Endodermal cell (in vitro differentiated cells): ENCODE data around the gene ASAP2. TPM values are rescaled to one million over a fixed set of nuclear protein-coding genes. Genes with fewer than 3 reads are reported as not detected.
A peak's percentile ranks its signal among the peaks of the same experiment; 100 is the strongest.

Source experiments
- DNase-seq: peaks from one replicate; pipeline ENCODE4 v3.0.0-alpha.2; 2017
- H3K27ac ChIP-seq: 2 replicates; pipeline ENCODE4 v1.5.1; 2013; ENCODE audit warnings: mild to moderate bottlenecking, low read depth, low read length, moderate library complexity
- H3K27me3 ChIP-seq: 2 replicates; pipeline ENCODE4 v1.6.1; 2013; ENCODE audit warnings: mild to moderate bottlenecking, low read length, moderate library complexity; ENCODE audit not compliant: insufficient read depth, control insufficient read depth, poor library complexity, severe bottlenecking
- H3K36me3 ChIP-seq: 2 replicates; pipeline ENCODE4 v1.7.0; 2013; ENCODE audit warnings: mild to moderate bottlenecking, low read length, moderate library complexity; ENCODE audit not compliant: control insufficient read depth, insufficient read depth
- H3K4me1 ChIP-seq: one replicate; pipeline ENCODE4 v1.7.0; 2013; ENCODE audit warnings: low read length; ENCODE audit not compliant: control insufficient read depth, insufficient read depth
- H3K4me3 ChIP-seq: 2 replicates; pipeline ENCODE4 v1.5.1; 2013; ENCODE audit warnings: mild to moderate bottlenecking, low read length, moderate library complexity
- H3K9ac ChIP-seq: 2 replicates; pipeline ENCODE4 v1.6.1; 2013; ENCODE audit warnings: mild to moderate bottlenecking, low read length, moderate library complexity; ENCODE audit not compliant: poor library complexity, severe bottlenecking; ENCODE audit errors: extremely low read depth
- H3K9me3 ChIP-seq: 2 replicates; pipeline ENCODE4 v1.6.1; 2013; ENCODE audit warnings: mild to moderate bottlenecking, low read length, moderate library complexity; ENCODE audit not compliant: control insufficient read depth
- H3K27ac Mint-ChIP-seq: 2 replicates; pipeline ENCODE4 v1.8.0; 2020; ENCODE audit warnings: mixed read lengths
- H3K27me3 Mint-ChIP-seq: 2 replicates; pipeline ENCODE4 v1.8.0; 2021; ENCODE audit warnings: mild to moderate bottlenecking, mixed read lengths; ENCODE audit not compliant: insufficient read depth
- H3K36me3 Mint-ChIP-seq: 2 replicates; pipeline ENCODE4 v1.8.0; 2020; ENCODE audit warnings: low read depth, mixed read lengths
- H3K4me1 Mint-ChIP-seq: 2 replicates; pipeline ENCODE4 v1.8.0; 2020; ENCODE audit warnings: mixed read lengths
- H3K4me3 Mint-ChIP-seq: 2 replicates; pipeline ENCODE4 v1.8.0; 2020; ENCODE audit warnings: mild to moderate bottlenecking, moderate library complexity, mixed read lengths
- H3K9me3 Mint-ChIP-seq: 2 replicates; pipeline ENCODE4 v1.8.0; 2020; ENCODE audit warnings: mild to moderate bottlenecking, mixed read lengths
- CTCF ChIP-seq: fragments of 200-600 bp; sonication (generic); conservative IDR thresholded peaks from 2 replicates; pipeline ENCODE4 v1.5.0; 2021; ENCODE audit warnings: antibody characterized with exemption, mild to moderate bottlenecking
- WGBS, 2 experiments: methylation state at CpG; one replicate each; pipeline versions ENCODE4 v1.1.5 to v1.1.7; 2013; ENCODE audit warnings: missing lambda C conversion rate in 2 of 2, mixed read lengths in 1 of 2; ENCODE audit not compliant: insufficient coverage in 1 of 2, insufficient read length in 1 of 2; 5-methylcytosine and 5-hydroxymethylcytosine counted together
- total RNA-seq, 2 donors: library from RNA; stranded (reverse); fragmentation: NEBNext Ultra II Directional in 1 of 2; extraction: Animal tissue kit (Norgen Biotek cat#: 25700) in 1 of 2; gene quantifications; 2 replicates in 1 of 2; 3 replicates in 1 of 2; pipeline ENCODE4 v1.2.1, GENCODE V29; 2021

Gene ASAP2
- total RNA-seq, 2 donors from 2014 or later, result 11.8 to 20.4 TPM

- TF ChIP-seq CTCF, result no peak
- Histone ChIP-seq H3K9ac (no peak overlapping the region), H3K27me3 (no peaks in the 10 kb centered on the region), H3K36me3 (peaks cover 9% of the 10 kb centered on the region), H3K27ac (no peak overlapping the region), H3K4me1 (no peaks in the 10 kb centered on the region), H3K4me3 (no peak overlapping the region), H3K9me3 (no peaks in the 10 kb centered on the region)
- WGBS, 2 experiments, result 96 to 100% methylated on average over 1 to 2 of the region's 2 CpGs
- no peak for DNase-seq
- Mint-ChIP-seq H3K4me1 (peaks cover 6% of the 10 kb centered on the region), H3K9me3 (no peaks in the 10 kb centered on the region), H3K4me3 (no peak overlapping the region), H3K27ac (no peak overlapping the region), H3K36me3 (peaks cover under 1% of the 10 kb centered on the region), H3K27me3 (no peaks in the 10 kb centered on the region)
Observed at GRCh38 chr2:9405636-9406035, 199.0 kb downstream of the ASAP2 start.

GRCh38 chr2:9406529-9407362, 200.1 kb downstream of the ASAP2 start:
- no peak overlapping the region for H3K27ac Mint-ChIP-seq
- no peak for DNase-seq
- no peak overlapping the region for H3K4me3 ChIP-seq
- peak overlapping the region; percentile 54 for H3K27ac ChIP-seq
- H3K9me3 Mint-ChIP-seq, result no peaks in the 10 kb centered on the region
- peaks cover 5% of the 10 kb centered on the region for H3K36me3 Mint-ChIP-seq
- H3K27me3 Mint-ChIP-seq, result no peaks in the 10 kb centered on the region
- TF ChIP-seq CTCF, result no peak
- no peak overlapping the region for H3K4me3 Mint-ChIP-seq
- H3K27me3 ChIP-seq, result no peaks in the 10 kb centered on the region
- no peaks in the 10 kb centered on the region for H3K4me1 ChIP-seq
- peaks cover 9% of the 10 kb centered on the region for H3K36me3 ChIP-seq
- peaks cover 6% of the 10 kb centered on the region for H3K4me1 Mint-ChIP-seq
- H3K9ac ChIP-seq, result no peak overlapping the region
- H3K9me3 ChIP-seq, result no peaks in the 10 kb centered on the region
- 84 to 91% methylated on average over 8 to 13 of the region's 13 CpGs for WGBS, 2 experiments

GRCh38 chr2:9407363-9407811, 200.8 kb downstream of the ASAP2 start:
- no peaks in the 10 kb centered on the region for H3K9me3 Mint-ChIP-seq
- H3K4me3 ChIP-seq, result no peak overlapping the region
- H3K4me3 Mint-ChIP-seq, result no peak overlapping the region
- no peak overlapping the region for H3K9ac ChIP-seq
- H3K27ac ChIP-seq, result peak overlapping the region; percentile 54
- H3K9me3 ChIP-seq, result no peaks in the 10 kb centered on the region
- WGBS, 2 experiments, result 90 to 94% methylated on average over 8 of the region's 8 CpGs
- H3K27me3 ChIP-seq, result no peaks in the 10 kb centered on the region
- H3K27me3 Mint-ChIP-seq, result no peaks in the 10 kb centered on the region
- peaks cover 10% of the 10 kb centered on the region for H3K36me3 Mint-ChIP-seq
- peaks cover 6% of the 10 kb centered on the region for H3K4me1 Mint-ChIP-seq
- no peak for TF ChIP-seq CTCF
- DNase-seq, result no peak
- no peaks in the 10 kb centered on the region for H3K4me1 ChIP-seq
- no peak overlapping the region for H3K27ac Mint-ChIP-seq
- peaks cover 9% of the 10 kb centered on the region for H3K36me3 ChIP-seq
